Neutrophil (primary cell): ENCODE results near the gene GTPBP1.

Experiments used
- H3K27ac ChIP-seq: fragments of 200-600 bp; sonication (generic); 2 replicates; pipeline ENCODE4 v1.5.1; 2016; ENCODE audit warnings: mild to moderate bottlenecking, moderate library complexity
- H3K27me3 ChIP-seq: fragments of 200-600 bp; sonication (generic); 2 replicates; pipeline ENCODE4 v1.6.0; 2016; ENCODE audit warnings: mild to moderate bottlenecking
- H3K36me3 ChIP-seq: fragments of 200-600 bp; sonication (generic); 2 replicates; pipeline ENCODE4 v1.5.1; 2017
- H3K4me1 ChIP-seq, 2 experiments: fragments of 200-600 bp in 1 of 2; sonication (generic) in 1 of 2; 1 replicate in 1 of 2; 2 replicates in 1 of 2; pipeline versions ENCODE4 v1.5.1 to v1.6.1; 2013 to 2016; ENCODE audit warnings: low read depth in 1 of 2, low read length in 1 of 2, mild to moderate bottlenecking in 1 of 2, moderate library complexity in 1 of 2; ENCODE audit not compliant: control insufficient read depth in 1 of 2, insufficient read depth in 1 of 2
- H3K4me3 ChIP-seq, 2 experiments: fragments of 200-600 bp in 1 of 2; sonication (generic) in 1 of 2; 1 replicate in 1 of 2; 2 replicates in 1 of 2; pipeline ENCODE4 v1.5.1; 2013 to 2016; ENCODE audit warnings: low read depth in 1 of 2, low read length in 1 of 2, mild to moderate bottlenecking in 1 of 2, moderate library complexity in 1 of 2
- H3K9me3 ChIP-seq: fragments of 200-600 bp; sonication (generic); 2 replicates; pipeline ENCODE4 v1.5.1; 2016
- TF ChIP-seq, protein P1 (sequence below): fragments of 200-600 bp; sonication (generic); IDR thresholded peaks from 2 replicates; pipeline ENCODE4 v1.5.1; 2016; ENCODE audit warnings: antibody characterized with exemption

GTPBP1 gene

DNA sequence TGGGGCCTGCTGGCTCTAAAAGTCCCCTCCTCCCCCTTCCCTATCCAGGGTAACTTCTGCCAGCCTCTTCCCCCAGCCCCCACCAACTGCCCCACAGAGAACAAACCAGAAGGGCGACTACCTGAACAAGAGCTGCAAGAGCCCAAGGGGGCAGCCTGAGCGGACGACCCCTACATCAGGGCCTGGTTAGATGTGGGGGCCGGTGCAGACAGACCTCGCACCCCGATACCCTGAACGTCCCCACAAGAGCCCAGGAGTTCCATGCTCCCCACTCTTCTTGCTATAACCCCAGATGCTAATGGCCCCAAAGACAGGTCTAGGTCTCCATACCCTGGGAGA, 29.4 kb downstream of the GTPBP1 start:
- H3K27ac ChIP-seq: peak overlapping the region; percentile 79
- peaks cover 100% of the 10 kb centered on the region for H3K36me3 ChIP-seq
- H3K4me1 ChIP-seq: peaks cover 11 to 12% of the 10 kb centered on the region in 2 experiments
- no peak overlapping the region for H3K4me3 ChIP-seq
- TF ChIP-seq, protein P1, sequence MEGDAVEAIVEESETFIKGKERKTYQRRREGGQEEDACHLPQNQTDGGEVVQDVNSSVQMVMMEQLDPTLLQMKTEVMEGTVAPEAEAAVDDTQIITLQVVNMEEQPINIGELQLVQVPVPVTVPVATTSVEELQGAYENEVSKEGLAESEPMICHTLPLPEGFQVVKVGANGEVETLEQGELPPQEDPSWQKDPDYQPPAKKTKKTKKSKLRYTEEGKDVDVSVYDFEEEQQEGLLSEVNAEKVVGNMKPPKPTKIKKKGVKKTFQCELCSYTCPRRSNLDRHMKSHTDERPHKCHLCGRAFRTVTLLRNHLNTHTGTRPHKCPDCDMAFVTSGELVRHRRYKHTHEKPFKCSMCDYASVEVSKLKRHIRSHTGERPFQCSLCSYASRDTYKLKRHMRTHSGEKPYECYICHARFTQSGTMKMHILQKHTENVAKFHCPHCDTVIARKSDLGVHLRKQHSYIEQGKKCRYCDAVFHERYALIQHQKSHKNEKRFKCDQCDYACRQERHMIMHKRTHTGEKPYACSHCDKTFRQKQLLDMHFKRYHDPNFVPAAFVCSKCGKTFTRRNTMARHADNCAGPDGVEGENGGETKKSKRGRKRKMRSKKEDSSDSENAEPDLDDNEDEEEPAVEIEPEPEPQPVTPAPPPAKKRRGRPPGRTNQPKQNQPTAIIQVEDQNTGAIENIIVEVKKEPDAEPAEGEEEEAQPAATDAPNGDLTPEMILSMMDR: no peak
- H3K27me3 ChIP-seq: no peaks in the 10 kb centered on the region
- H3K9me3 ChIP-seq: no peaks in the 10 kb centered on the region

DNA sequence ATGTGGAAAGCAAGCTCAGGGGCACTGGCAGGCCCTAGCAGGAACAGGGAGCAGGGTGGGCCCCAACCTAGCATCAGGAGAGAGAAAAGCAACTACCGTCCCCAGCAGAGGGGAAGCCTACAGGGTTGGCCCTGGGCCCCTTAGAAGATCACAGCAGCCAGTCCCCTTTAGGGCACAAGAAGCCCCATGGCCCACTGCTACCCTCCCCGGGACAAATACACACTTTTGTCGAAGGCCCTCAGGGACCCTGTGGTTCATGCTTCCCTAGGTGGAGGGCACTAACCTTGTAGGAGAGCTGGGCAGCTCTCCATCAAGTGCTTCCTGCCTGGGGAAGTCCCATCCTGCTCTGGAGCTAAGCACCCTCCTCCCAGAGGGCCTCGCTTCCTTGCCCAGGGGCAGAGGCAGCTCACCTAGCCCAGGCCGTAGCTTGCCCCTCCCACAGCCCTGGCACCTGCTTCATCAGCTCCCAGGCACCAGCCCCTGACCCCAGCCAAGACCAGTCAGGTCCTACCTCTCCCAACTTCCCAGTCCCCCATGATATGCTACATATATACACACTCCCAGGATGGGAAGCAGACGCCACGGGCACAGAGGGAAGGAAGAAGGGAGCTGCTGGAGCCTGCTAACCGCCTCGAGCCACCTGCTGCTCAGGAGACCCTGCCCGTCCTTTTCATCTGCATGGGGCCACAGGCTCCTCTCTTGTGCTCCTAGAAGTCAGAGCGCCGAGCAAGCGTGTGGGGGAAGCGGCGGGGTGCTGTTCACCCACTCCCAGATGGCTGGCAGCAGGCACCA, 29.9 kb downstream of the GTPBP1 start:
- no peak overlapping the region for H3K4me3 ChIP-seq
- no peaks in the 10 kb centered on the region for H3K9me3 ChIP-seq
- no peaks in the 10 kb centered on the region for H3K27me3 ChIP-seq
- H3K27ac ChIP-seq: peak overlapping the region; percentile 79
- peaks cover 100% of the 10 kb centered on the region for H3K36me3 ChIP-seq
- TF ChIP-seq, protein P1: no peak
- H3K4me1 ChIP-seq: peaks cover 11 to 12% of the 10 kb centered on the region in 2 experiments

- H3K4me1 ChIP-seq: peaks cover 11 to 12% of the 10 kb centered on the region in 2 experiments
Measured at GRCh38 chr22:38736257-38736570, 30.5 kb downstream of the GTPBP1 start.

GRCh38 chr22:38737302-38738060, 31.7 kb downstream of the GTPBP1 start:
- H3K27me3 ChIP-seq: no peaks in the 10 kb centered on the region
- H3K9me3 ChIP-seq: no peaks in the 10 kb centered on the region
- H3K36me3 ChIP-seq: peaks cover 100% of the 10 kb centered on the region
- TF ChIP-seq, protein P1: no peak
- H3K4me3 ChIP-seq: no peak overlapping the region
- H3K27ac ChIP-seq: peak overlapping the region; percentile 79
- H3K4me1 ChIP-seq: peaks cover 11 to 12% of the 10 kb centered on the region in 2 experiments

More at GRCh38 chr22:38736257-38736570, 30.5 kb downstream of the GTPBP1 start:
- Histone ChIP-seq H3K4me3 (no peak overlapping the region), H3K9me3 (no peaks in the 10 kb centered on the region), H3K27ac (peak overlapping the region; percentile 79), H3K36me3 (peaks cover 100% of the 10 kb centered on the region), H3K27me3 (no peaks in the 10 kb centered on the region)
- TF ChIP-seq, protein P1: no peak

DNA sequence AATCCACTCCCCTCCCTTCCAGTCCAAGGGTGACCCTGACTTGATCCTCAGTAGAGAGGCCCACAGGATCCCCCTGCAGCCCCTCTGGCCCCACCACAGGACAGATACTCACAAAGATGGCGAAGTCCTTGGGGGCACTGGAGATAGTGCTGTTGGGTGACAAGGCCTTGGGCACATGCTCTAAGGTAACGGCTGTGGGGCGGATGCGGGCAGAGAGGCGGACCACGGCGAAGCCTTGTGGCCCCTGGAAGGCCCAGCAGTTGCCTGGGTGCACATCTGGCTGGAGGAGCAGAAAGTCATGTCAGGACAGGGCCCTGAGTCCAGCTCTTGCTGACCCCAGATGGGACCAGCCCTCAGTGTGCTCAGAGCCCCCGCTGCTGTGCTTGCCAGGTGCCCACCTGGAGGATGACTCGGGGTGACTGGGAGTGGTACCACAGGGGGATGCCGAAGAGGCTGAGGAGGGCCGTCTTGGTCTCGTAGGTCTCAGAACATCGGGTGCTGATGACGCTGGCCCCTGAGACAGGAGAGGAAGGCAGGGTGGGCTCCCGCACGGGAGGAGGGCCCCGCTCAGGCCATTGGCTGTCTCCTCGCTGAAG, 32.8 kb downstream of the GTPBP1 start:
- Histone ChIP-seq H3K27ac (peak overlapping the region; percentile 79), H3K27me3 (no peaks in the 10 kb centered on the region), H3K4me1 (peaks cover 4 to 6% of the 10 kb centered on the region in 2 experiments), H3K4me3 (no peak overlapping the region), H3K36me3 (peaks cover 100% of the 10 kb centered on the region), H3K9me3 (no peaks in the 10 kb centered on the region)
- TF ChIP-seq, protein P1: no peak
